Peyer's patch (tissue), 4 donors: ENCODE data around the gene CPAMD8.

Experiments
- POLR2A ChIP-seq, 2 donors: fragments of 450-650 bp; IDR thresholded peaks; one replicate each; pipeline ENCODE4 v1.5.1; 2017; ENCODE audit warnings: antibody characterized with exemption in 2 of 2, mild to moderate bottlenecking in 2 of 2, moderate library complexity in 2 of 2
- TF ChIP-seq, protein P1 (sequence below), 6 experiments: fragments of 450-650 bp in 4 of 6; fragments of 200-600 bp in 2 of 6; sonication (generic) in 1 of 6; IDR thresholded peaks; one replicate each; pipeline ENCODE4 v1.5.1; 2017 to 2019; ENCODE audit warnings: antibody characterized with exemption in 6 of 6, mild to moderate bottlenecking in 3 of 6, moderate library complexity in 1 of 6

DNA sequence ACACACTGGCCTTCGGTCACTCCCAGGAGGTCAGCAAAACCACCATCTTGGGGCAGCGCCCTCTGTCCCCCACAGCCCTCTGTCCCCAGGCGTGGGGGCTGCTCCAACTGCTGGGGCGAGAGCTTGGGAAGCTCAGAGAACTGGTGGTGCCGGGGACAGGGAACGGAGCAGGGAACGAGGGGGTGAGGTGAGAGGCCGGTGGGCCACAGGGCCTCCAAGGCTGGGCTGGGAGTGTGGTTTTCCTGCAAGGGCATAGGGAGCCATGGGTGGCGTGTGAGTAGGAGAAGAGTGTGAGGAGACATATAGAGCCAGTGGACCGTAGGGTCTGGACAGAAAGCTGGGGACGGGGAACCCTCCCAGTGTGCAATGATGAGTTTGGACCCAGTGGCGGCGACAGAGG, 103.7 kb downstream of the CPAMD8 start:
- TF ChIP-seq, protein P1, sequence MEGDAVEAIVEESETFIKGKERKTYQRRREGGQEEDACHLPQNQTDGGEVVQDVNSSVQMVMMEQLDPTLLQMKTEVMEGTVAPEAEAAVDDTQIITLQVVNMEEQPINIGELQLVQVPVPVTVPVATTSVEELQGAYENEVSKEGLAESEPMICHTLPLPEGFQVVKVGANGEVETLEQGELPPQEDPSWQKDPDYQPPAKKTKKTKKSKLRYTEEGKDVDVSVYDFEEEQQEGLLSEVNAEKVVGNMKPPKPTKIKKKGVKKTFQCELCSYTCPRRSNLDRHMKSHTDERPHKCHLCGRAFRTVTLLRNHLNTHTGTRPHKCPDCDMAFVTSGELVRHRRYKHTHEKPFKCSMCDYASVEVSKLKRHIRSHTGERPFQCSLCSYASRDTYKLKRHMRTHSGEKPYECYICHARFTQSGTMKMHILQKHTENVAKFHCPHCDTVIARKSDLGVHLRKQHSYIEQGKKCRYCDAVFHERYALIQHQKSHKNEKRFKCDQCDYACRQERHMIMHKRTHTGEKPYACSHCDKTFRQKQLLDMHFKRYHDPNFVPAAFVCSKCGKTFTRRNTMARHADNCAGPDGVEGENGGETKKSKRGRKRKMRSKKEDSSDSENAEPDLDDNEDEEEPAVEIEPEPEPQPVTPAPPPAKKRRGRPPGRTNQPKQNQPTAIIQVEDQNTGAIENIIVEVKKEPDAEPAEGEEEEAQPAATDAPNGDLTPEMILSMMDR (IDR thresholded peaks at IDR 0.05), result no peak
- no peak for TF ChIP-seq POLR2A (IDR thresholded peaks at IDR 0.05)
